ENCODE results near the gene OPA3. TPM values are rescaled to one million over a fixed set of nuclear protein-coding genes. Genes with fewer than 3 reads are reported as not detected.

The OPA3 gene
- total and polyA plus RNA-seq, 9 donors = 2.0 to 16.6 (median 9.2) TPM

DNA sequence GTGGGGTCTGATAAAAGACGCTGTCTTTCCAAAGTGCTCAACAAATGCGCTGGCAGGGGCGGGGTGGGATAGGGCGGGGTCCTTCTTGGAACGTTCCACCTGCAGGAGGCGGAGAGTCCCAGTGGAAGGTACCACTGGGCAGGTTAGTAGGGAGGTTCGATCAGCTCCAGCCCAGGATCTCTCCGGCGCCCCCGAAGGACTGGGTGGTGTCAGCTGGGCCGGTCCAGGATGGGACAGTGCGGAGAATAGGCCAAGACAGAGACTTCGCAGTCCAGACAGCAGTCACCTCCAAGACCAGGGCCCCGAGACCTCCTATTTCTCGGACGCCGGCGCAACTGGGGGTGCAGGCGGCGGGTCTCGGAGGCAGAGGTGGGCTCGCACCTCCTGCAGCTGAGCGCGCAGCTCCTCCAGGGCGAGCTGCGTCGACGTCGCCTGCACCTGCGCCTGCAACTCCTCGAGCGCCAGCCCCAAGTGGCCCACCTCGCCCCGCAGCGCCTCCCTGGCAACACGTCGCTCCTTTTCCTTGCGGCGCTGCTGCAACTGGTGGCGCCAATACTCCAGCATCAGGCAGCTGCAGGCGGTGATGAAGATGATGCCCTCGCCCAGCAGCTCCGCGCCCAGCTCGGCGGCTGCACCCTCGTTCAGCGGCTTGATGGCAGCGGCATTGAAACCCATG is 55.7 kb downstream of the OPA3 start:
- Histone ChIP-seq H3K4me1 (ENCODE audit: insufficient read depth) (peaks cover 8% of the 10 kb centered on the region), H3K27ac (no peak overlapping the region), H3K27me3 (no peaks in the 10 kb centered on the region), H3K9me3 (no peaks in the 10 kb centered on the region), H3K36me3 (no peaks in the 10 kb centered on the region), H3K4me3 (peak overlapping the region; percentile 30)
- intact Hi-C loops (cut with DNase I) = loop anchor here in 2 of 4 donors (10.0 kb wide), 2 partner anchors 46 to 56 kb away; partner anchors contain the start of gene OPA3 (in 1 of the 2)
- peak in 2 of 5 donors; percentile 42 to 58 for DNase-seq
- WGBS, 3 donors = 3 to 6% (median 3%) methylated on average over 31 to 49 of the region's 49 CpGs
- TF ChIP-seq, protein P1, sequence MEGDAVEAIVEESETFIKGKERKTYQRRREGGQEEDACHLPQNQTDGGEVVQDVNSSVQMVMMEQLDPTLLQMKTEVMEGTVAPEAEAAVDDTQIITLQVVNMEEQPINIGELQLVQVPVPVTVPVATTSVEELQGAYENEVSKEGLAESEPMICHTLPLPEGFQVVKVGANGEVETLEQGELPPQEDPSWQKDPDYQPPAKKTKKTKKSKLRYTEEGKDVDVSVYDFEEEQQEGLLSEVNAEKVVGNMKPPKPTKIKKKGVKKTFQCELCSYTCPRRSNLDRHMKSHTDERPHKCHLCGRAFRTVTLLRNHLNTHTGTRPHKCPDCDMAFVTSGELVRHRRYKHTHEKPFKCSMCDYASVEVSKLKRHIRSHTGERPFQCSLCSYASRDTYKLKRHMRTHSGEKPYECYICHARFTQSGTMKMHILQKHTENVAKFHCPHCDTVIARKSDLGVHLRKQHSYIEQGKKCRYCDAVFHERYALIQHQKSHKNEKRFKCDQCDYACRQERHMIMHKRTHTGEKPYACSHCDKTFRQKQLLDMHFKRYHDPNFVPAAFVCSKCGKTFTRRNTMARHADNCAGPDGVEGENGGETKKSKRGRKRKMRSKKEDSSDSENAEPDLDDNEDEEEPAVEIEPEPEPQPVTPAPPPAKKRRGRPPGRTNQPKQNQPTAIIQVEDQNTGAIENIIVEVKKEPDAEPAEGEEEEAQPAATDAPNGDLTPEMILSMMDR (IDR thresholded peaks at IDR 0.05) = no peak
- TF ChIP-seq POLR2A (IDR thresholded peaks at IDR 0.05) = no peak
- no peak for TF ChIP-seq EP300 (IDR thresholded peaks at IDR 0.05)

DNA sequence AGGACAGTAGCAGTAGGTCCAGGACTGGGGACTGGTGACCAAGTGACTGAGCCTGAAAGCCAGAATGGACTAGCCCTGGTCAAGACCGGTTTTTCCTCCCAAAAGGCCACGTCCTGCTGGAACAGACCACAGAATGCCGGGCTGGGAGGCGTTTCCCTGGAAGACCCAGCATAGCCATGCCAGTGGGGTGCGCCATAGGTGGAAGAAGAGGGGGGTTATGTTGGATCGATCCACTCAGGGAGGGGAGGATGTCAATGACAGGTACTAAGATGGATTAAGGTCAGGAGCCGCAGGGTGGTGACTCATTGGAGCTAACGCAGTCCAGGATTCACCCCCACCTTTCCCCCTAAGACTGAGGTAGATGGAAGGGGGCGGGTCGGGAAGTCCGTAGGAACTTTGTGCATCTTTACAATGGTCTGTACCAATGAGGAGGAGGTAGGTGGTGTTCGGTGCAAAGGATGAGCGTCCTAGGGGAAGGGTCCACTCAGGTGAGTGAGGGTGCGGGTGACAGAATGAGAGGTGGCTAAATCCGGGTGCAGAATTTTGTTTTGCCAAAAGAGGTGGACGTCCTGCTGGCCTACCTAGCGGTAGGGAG is 56.4 kb downstream of the OPA3 start:
- intact Hi-C loops (cut with DNase I) = loop anchor here in 2 of 4 donors (10.0 kb wide), 2 partner anchors 47 to 57 kb away; partner anchors contain the start of gene OPA3 (in 1 of the 2)
- TF ChIP-seq, protein P1 (IDR thresholded peaks at IDR 0.05) = no peak
- TF ChIP-seq POLR2A (IDR thresholded peaks at IDR 0.05) (no peak), EP300 (IDR thresholded peaks at IDR 0.05) (no peak)
- Histone ChIP-seq H3K36me3 (no peaks in the 10 kb centered on the region), H3K4me1 (ENCODE audit: insufficient read depth) (peaks cover 8% of the 10 kb centered on the region), H3K9me3 (no peaks in the 10 kb centered on the region), H3K27me3 (no peaks in the 10 kb centered on the region), H3K27ac (no peak overlapping the region), H3K4me3 (peak overlapping the region; percentile 30)
- 18 to 21% (median 18%) methylated on average over 17 of the region's 17 CpGs for WGBS, 3 donors
- DNase-seq = peak in 2 of 5 donors; percentile 44 to 51

DNA sequence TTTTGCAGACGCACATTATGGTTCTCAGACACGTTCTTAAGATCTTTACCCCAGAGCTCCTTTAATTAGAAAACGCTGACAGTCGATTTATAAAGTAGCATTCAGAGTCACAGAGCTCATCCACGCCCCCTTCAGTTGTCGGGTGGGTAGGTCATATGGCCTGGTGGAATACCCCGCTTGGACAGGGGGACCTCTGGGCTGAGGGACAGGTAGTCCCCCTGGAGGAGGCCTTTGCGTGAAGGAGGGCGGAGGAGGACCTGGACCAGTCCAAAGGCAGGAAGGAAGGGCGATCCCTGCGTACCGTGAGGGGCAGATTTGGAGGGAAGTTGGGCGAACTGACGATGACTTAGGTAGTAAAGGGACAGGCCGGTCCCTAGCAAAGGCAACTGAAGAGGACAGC is 56.9 kb downstream of the OPA3 start:
- Histone ChIP-seq H3K27ac (no peak overlapping the region), H3K4me1 (ENCODE audit: insufficient read depth) (peaks cover 8% of the 10 kb centered on the region), H3K27me3 (no peaks in the 10 kb centered on the region), H3K36me3 (no peaks in the 10 kb centered on the region), H3K9me3 (no peaks in the 10 kb centered on the region), H3K4me3 (no peak overlapping the region)
- intact Hi-C loops (cut with DNase I) = loop anchor here in 2 of 4 donors (10.0 kb wide), 2 partner anchors 47 to 57 kb away; partner anchors contain the start of gene OPA3 (in 1 of the 2)
- TF ChIP-seq, protein P1 (IDR thresholded peaks at IDR 0.05) = no peak
- TF ChIP-seq POLR2A (IDR thresholded peaks at IDR 0.05) (no peak), EP300 (IDR thresholded peaks at IDR 0.05) (no peak)
- WGBS, 3 donors = 78 to 81% (median 78%) methylated on average over 15 of the region's 15 CpGs
- peak in 2 of 5 donors; percentile 36 to 37 for DNase-seq

DNA sequence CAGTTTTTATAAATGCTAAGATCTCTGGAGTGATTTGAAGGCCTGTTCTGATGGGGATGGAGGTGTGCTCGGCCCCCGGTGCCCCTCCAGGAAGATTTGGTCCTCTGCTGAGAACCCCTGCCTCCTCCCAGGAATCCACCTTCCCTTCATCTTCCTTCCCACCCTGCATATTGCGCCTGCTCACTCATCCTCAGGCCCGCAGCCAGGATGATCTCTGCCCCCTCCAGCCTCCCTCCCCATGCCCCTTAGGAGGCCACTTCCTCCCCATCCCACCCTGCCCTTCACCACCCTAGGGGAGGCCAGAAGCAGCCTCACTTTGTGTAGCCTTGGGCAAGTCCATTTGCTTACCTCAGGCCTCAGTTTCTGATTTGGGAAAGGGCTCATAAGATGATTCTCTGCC is 57.6 kb downstream of the OPA3 start:
- DNase-seq = no peak
- Histone ChIP-seq H3K36me3 (no peaks in the 10 kb centered on the region), H3K27me3 (no peaks in the 10 kb centered on the region), H3K4me3 (no peak overlapping the region), H3K27ac (peak overlapping the region in 1 of 2 donors; percentile 52), H3K4me1 (ENCODE audit: insufficient read depth) (peaks cover 8% of the 10 kb centered on the region), H3K9me3 (no peaks in the 10 kb centered on the region)
- intact Hi-C loops (cut with DNase I) = loop anchor here in 2 of 4 donors (10.0 kb wide), 2 partner anchors 48 to 58 kb away; partner anchors contain the start of gene OPA3 (in 1 of the 2)
- 87 to 91% (median 91%) methylated on average over 4 of the region's 4 CpGs for WGBS, 3 donors
- TF ChIP-seq, protein P1 (IDR thresholded peaks at IDR 0.05) = no peak
- TF ChIP-seq POLR2A (IDR thresholded peaks at IDR 0.05) (no peak), EP300 (IDR thresholded peaks at IDR 0.05) (no peak)

Measured in ovary (tissue), 9 donors.